ENCODE data around the gene REPS1.

Gene REPS1

GRCh38 chr6:138966870-138967269 is 21.2 kb downstream of the REPS1 start:
- H3K27me3 ChIP-seq (replicated peaks; ENCODE audit: control insufficient read depth, insufficient read depth, low read length), result no peaks in the 10 kb centered on the region

GRCh38 chr6:138965971-138966370 is 22.1 kb downstream of the REPS1 start:
- Histone ChIP-seq H3K4me3 (ENCODE audit: low read length) (no peak overlapping the region), H3K36me3 (ENCODE audit: control insufficient read depth, insufficient read depth, low read length, severe bottlenecking) (no peaks in the 10 kb centered on the region)
- DNase-seq (ENCODE audit: low read depth), result no peak

More at GRCh38 chr6:138966870-138967269, 21.2 kb downstream of the REPS1 start:
- Histone ChIP-seq H3K4me1 (ENCODE audit: control insufficient read depth, insufficient read depth, low read length) (peaks cover 26% of the 10 kb centered on the region), H3K36me3 (ENCODE audit: control insufficient read depth, insufficient read depth, low read length, severe bottlenecking) (no peaks in the 10 kb centered on the region), H3K9ac (ENCODE audit: low read length) (no peak overlapping the region), H3K4me3 (ENCODE audit: low read length) (no peak overlapping the region), H3K9me3 (ENCODE audit: control insufficient read depth, low read length) (no peaks in the 10 kb centered on the region)
- DNase-seq (ENCODE audit: low read depth), result no peak

GRCh38 chr6:138965291-138965874 is 22.7 kb downstream of the REPS1 start:
- no peaks in the 10 kb centered on the region for H3K9me3 ChIP-seq (ENCODE audit: control insufficient read depth, low read length)
- no peaks in the 10 kb centered on the region for H3K27me3 ChIP-seq (replicated peaks; ENCODE audit: control insufficient read depth, insufficient read depth, low read length)
- H3K4me3 ChIP-seq (ENCODE audit: low read length), result no peak overlapping the region
- no peak overlapping the region for H3K9ac ChIP-seq (ENCODE audit: low read length)
- no peaks in the 10 kb centered on the region for H3K36me3 ChIP-seq (ENCODE audit: control insufficient read depth, insufficient read depth, low read length, severe bottlenecking)
- no peak for DNase-seq (ENCODE audit: low read depth)
- peaks cover 12% of the 10 kb centered on the region for H3K4me1 ChIP-seq (ENCODE audit: control insufficient read depth, insufficient read depth, low read length)

More at GRCh38 chr6:138965971-138966370, 22.1 kb downstream of the REPS1 start:
- H3K4me1 ChIP-seq (ENCODE audit: control insufficient read depth, insufficient read depth, low read length), result peaks cover 18% of the 10 kb centered on the region
- no peaks in the 10 kb centered on the region for H3K27me3 ChIP-seq (replicated peaks; ENCODE audit: control insufficient read depth, insufficient read depth, low read length)
- H3K9ac ChIP-seq (ENCODE audit: low read length), result no peak overlapping the region
- H3K9me3 ChIP-seq (ENCODE audit: control insufficient read depth, low read length), result no peaks in the 10 kb centered on the region

- Histone ChIP-seq H3K9ac (ENCODE audit: low read length) (no peak overlapping the region), H3K4me1 (ENCODE audit: control insufficient read depth, insufficient read depth, low read length) (peaks cover 4% of the 10 kb centered on the region), H3K4me3 (ENCODE audit: low read length) (no peak overlapping the region), H3K27me3 (replicated peaks; ENCODE audit: control insufficient read depth, insufficient read depth, low read length) (no peaks in the 10 kb centered on the region), H3K36me3 (ENCODE audit: control insufficient read depth, insufficient read depth, low read length, severe bottlenecking) (no peaks in the 10 kb centered on the region), H3K9me3 (ENCODE audit: control insufficient read depth, low read length) (no peaks in the 10 kb centered on the region)
- DNase-seq (ENCODE audit: low read depth), result no peak
These were observed 24.0 kb downstream of the REPS1 start for GRCh38 chr6:138964012-138964411.

- no peaks in the 10 kb centered on the region for H3K27me3 ChIP-seq (replicated peaks; ENCODE audit: control insufficient read depth, insufficient read depth, low read length)
- peaks cover 8% of the 10 kb centered on the region for H3K4me1 ChIP-seq (ENCODE audit: control insufficient read depth, insufficient read depth, low read length)
- no peaks in the 10 kb centered on the region for H3K36me3 ChIP-seq (ENCODE audit: control insufficient read depth, insufficient read depth, low read length, severe bottlenecking)
- H3K9me3 ChIP-seq (ENCODE audit: control insufficient read depth, low read length), result no peaks in the 10 kb centered on the region
- DNase-seq (ENCODE audit: low read depth), result no peak
- no peak overlapping the region for H3K9ac ChIP-seq (ENCODE audit: low read length)
- no peak overlapping the region for H3K4me3 ChIP-seq (ENCODE audit: low read length)
These were observed 24.5 kb downstream of the REPS1 start for GRCh38 chr6:138963531-138963930.

GRCh38 chr6:138963119-138963518 is 24.9 kb downstream of the REPS1 start:
- Histone ChIP-seq H3K9ac (ENCODE audit: low read length) (no peak overlapping the region), H3K27me3 (replicated peaks; ENCODE audit: control insufficient read depth, insufficient read depth, low read length) (no peaks in the 10 kb centered on the region), H3K4me1 (ENCODE audit: control insufficient read depth, insufficient read depth, low read length) (peaks cover 8% of the 10 kb centered on the region), H3K9me3 (ENCODE audit: control insufficient read depth, low read length) (no peaks in the 10 kb centered on the region), H3K36me3 (ENCODE audit: control insufficient read depth, insufficient read depth, low read length, severe bottlenecking) (no peaks in the 10 kb centered on the region), H3K4me3 (ENCODE audit: low read length) (no peak overlapping the region)
- DNase-seq (ENCODE audit: low read depth), result no peak

- no peak for DNase-seq (ENCODE audit: low read depth)
- no peak overlapping the region for H3K9ac ChIP-seq (ENCODE audit: low read length)
- H3K27me3 ChIP-seq (replicated peaks; ENCODE audit: control insufficient read depth, insufficient read depth, low read length), result no peaks in the 10 kb centered on the region
- H3K36me3 ChIP-seq (ENCODE audit: control insufficient read depth, insufficient read depth, low read length, severe bottlenecking), result no peaks in the 10 kb centered on the region
- no peak overlapping the region for H3K4me3 ChIP-seq (ENCODE audit: low read length)
- peaks cover 26% of the 10 kb centered on the region for H3K4me1 ChIP-seq (ENCODE audit: control insufficient read depth, insufficient read depth, low read length)
- H3K9me3 ChIP-seq (ENCODE audit: control insufficient read depth, low read length), result no peaks in the 10 kb centered on the region
These were observed 28.5 kb downstream of the REPS1 start for GRCh38 chr6:138959521-138959920.

- H3K27me3 ChIP-seq (replicated peaks; ENCODE audit: control insufficient read depth, insufficient read depth, low read length), result no peaks in the 10 kb centered on the region
- no peak overlapping the region for H3K4me3 ChIP-seq (ENCODE audit: low read length)
- H3K9me3 ChIP-seq (ENCODE audit: control insufficient read depth, low read length), result no peaks in the 10 kb centered on the region
- peaks cover 26% of the 10 kb centered on the region for H3K4me1 ChIP-seq (ENCODE audit: control insufficient read depth, insufficient read depth, low read length)
- DNase-seq (ENCODE audit: low read depth), result no peak
- no peaks in the 10 kb centered on the region for H3K36me3 ChIP-seq (ENCODE audit: control insufficient read depth, insufficient read depth, low read length, severe bottlenecking)
- H3K9ac ChIP-seq (ENCODE audit: low read length), result no peak overlapping the region
These were observed 29.5 kb downstream of the REPS1 start for GRCh38 chr6:138958595-138958994.

GRCh38 chr6:138957903-138958302 is 30.1 kb downstream of the REPS1 start:
- H3K27me3 ChIP-seq (replicated peaks; ENCODE audit: control insufficient read depth, insufficient read depth, low read length), result no peaks in the 10 kb centered on the region
- peak overlapping the region; percentile 13 for H3K9ac ChIP-seq (ENCODE audit: low read length)
- no peaks in the 10 kb centered on the region for H3K36me3 ChIP-seq (ENCODE audit: control insufficient read depth, insufficient read depth, low read length, severe bottlenecking)
- H3K4me1 ChIP-seq (ENCODE audit: control insufficient read depth, insufficient read depth, low read length), result peaks cover 32% of the 10 kb centered on the region
- H3K4me3 ChIP-seq (ENCODE audit: low read length), result peak overlapping the region; percentile 57
- DNase-seq (ENCODE audit: low read depth), result no peak
- H3K9me3 ChIP-seq (ENCODE audit: control insufficient read depth, low read length), result no peaks in the 10 kb centered on the region

- peaks cover 32% of the 10 kb centered on the region for H3K4me1 ChIP-seq (ENCODE audit: control insufficient read depth, insufficient read depth, low read length)
- H3K9me3 ChIP-seq (ENCODE audit: control insufficient read depth, low read length), result no peaks in the 10 kb centered on the region
- H3K27me3 ChIP-seq (replicated peaks; ENCODE audit: control insufficient read depth, insufficient read depth, low read length), result no peaks in the 10 kb centered on the region
- peak overlapping the region; percentile 13 for H3K9ac ChIP-seq (ENCODE audit: low read length)
- H3K4me3 ChIP-seq (ENCODE audit: low read length), result peak overlapping the region; percentile 57
- peak; percentile 39 for DNase-seq (ENCODE audit: low read depth)
- no peaks in the 10 kb centered on the region for H3K36me3 ChIP-seq (ENCODE audit: control insufficient read depth, insufficient read depth, low read length, severe bottlenecking)
These were observed 30.6 kb downstream of the REPS1 start for GRCh38 chr6:138957484-138957883.

GRCh38 chr6:138956244-138956924 is 31.7 kb downstream of the REPS1 start:
- no peaks in the 10 kb centered on the region for H3K36me3 ChIP-seq (ENCODE audit: control insufficient read depth, insufficient read depth, low read length, severe bottlenecking)
- H3K9me3 ChIP-seq (ENCODE audit: control insufficient read depth, low read length), result no peaks in the 10 kb centered on the region
- no peak for DNase-seq (ENCODE audit: low read depth)
- H3K4me1 ChIP-seq (ENCODE audit: control insufficient read depth, insufficient read depth, low read length), result peaks cover 32% of the 10 kb centered on the region
- no peak overlapping the region for H3K9ac ChIP-seq (ENCODE audit: low read length)
- H3K4me3 ChIP-seq (ENCODE audit: low read length), result no peak overlapping the region
- no peaks in the 10 kb centered on the region for H3K27me3 ChIP-seq (replicated peaks; ENCODE audit: control insufficient read depth, insufficient read depth, low read length)

All from adipocyte (in vitro differentiated cells).